H9 (cell line): ENCODE measurements around the gene UNC50. TPM values are rescaled to one million over a fixed set of nuclear protein-coding genes. Genes with fewer than 3 reads are reported as not detected.
A peak's percentile ranks its signal among the peaks of the same experiment; 100 is the strongest.

ENCODE experiments used
- DNase-seq: peaks from one replicate; pipeline ENCODE4 v3.0.0-alpha.2; 2017
- H2AFZ ChIP-seq: one replicate; pipeline ENCODE4 v1.6.1; 2013; ENCODE audit warnings: mild to moderate bottlenecking, low read length, control low read depth, moderate library complexity
- H2AK5ac ChIP-seq: 2 replicates; pipeline ENCODE4 v1.6.1; 2013; ENCODE audit warnings: low read length, control low read depth, mixed read lengths; ENCODE audit not compliant: insufficient read length
- H2BK120ac ChIP-seq: one replicate; pipeline ENCODE4 v1.6.1; 2013; ENCODE audit warnings: low read depth, mild to moderate bottlenecking, low read length, control low read depth, inconsistent platforms; ENCODE audit not compliant: poor library complexity, severe bottlenecking
- H2BK12ac ChIP-seq: 2 replicates; pipeline ENCODE4 v1.6.1; 2013; ENCODE audit warnings: low read length, control low read depth, mixed read lengths, low read depth; ENCODE audit not compliant: insufficient read length
- H2BK15ac ChIP-seq: 2 replicates; pipeline ENCODE4 v1.6.1; 2013; ENCODE audit warnings: low read depth, low read length, control low read depth
- H2BK20ac ChIP-seq: one replicate; pipeline ENCODE4 v1.6.1; 2013; ENCODE audit warnings: low read depth, mild to moderate bottlenecking, low read length, control low read depth, inconsistent platforms; ENCODE audit not compliant: poor library complexity, severe bottlenecking
- H2BK5ac ChIP-seq: 2 replicates; pipeline ENCODE4 v1.6.1; 2013; ENCODE audit warnings: low read length, control low read depth, mixed read lengths; ENCODE audit not compliant: insufficient read length
- H3K14ac ChIP-seq: 2 replicates; pipeline ENCODE4 v1.6.1; 2013; ENCODE audit warnings: low read length, control low read depth; ENCODE audit not compliant: insufficient read depth
- H3K18ac ChIP-seq: 2 replicates; pipeline ENCODE4 v1.6.1; 2013; ENCODE audit warnings: low read depth, mild to moderate bottlenecking, mixed read lengths, low read length, control low read depth; ENCODE audit not compliant: insufficient read length
- H3K23ac ChIP-seq: 2 replicates; pipeline ENCODE4 v1.6.1; 2013; ENCODE audit warnings: low read length, control low read depth, mixed read lengths, low read depth; ENCODE audit not compliant: insufficient read length
- H3K23me2 ChIP-seq: 2 replicates; pipeline ENCODE4 v1.6.1; 2013; ENCODE audit warnings: low read depth, mild to moderate bottlenecking, mixed read lengths, low read length, control low read depth; ENCODE audit not compliant: insufficient read length, poor library complexity, severe bottlenecking
- H3K27ac ChIP-seq: 2 replicates; pipeline ENCODE4 v1.5.1; 2013; ENCODE audit warnings: low read length, control low read depth, mixed read lengths, low read depth; ENCODE audit not compliant: insufficient read length
- H3K27me3 ChIP-seq: 2 replicates; pipeline ENCODE4 v1.6.1; 2013; ENCODE audit warnings: low read length, control low read depth, inconsistent platforms; ENCODE audit not compliant: insufficient read depth
- H3K4ac ChIP-seq: 2 replicates; pipeline ENCODE4 v1.6.1; 2013; ENCODE audit warnings: low read depth, mild to moderate bottlenecking, control low read depth, inconsistent platforms, low read length, moderate library complexity
- H3K4me1 ChIP-seq: 2 replicates; pipeline ENCODE4 v1.6.1; 2013; ENCODE audit warnings: low read length, control low read depth, inconsistent platforms; ENCODE audit not compliant: insufficient read depth
- H3K4me2 ChIP-seq: 2 replicates; pipeline ENCODE4 v1.6.1; 2013; ENCODE audit warnings: low read length, control low read depth, mixed read lengths; ENCODE audit not compliant: insufficient read length, insufficient read depth
- H3K56ac ChIP-seq: 2 replicates; pipeline ENCODE4 v1.6.1; 2013; ENCODE audit warnings: low read depth, mild to moderate bottlenecking, mixed read lengths, low read length, control low read depth; ENCODE audit not compliant: insufficient read length
- H3K79me1 ChIP-seq: 2 replicates; pipeline ENCODE4 v1.6.1; 2013; ENCODE audit warnings: low read depth, mild to moderate bottlenecking, moderate library complexity, low read length, control low read depth, inconsistent platforms; ENCODE audit not compliant: insufficient read depth, poor library complexity, severe bottlenecking
- H3K79me2 ChIP-seq: 2 replicates; pipeline ENCODE4 v1.6.1; 2013; ENCODE audit warnings: low read length, control low read depth, inconsistent platforms; ENCODE audit not compliant: insufficient read depth
- H3K9ac ChIP-seq: 2 replicates; pipeline ENCODE4 v1.6.1; 2013; ENCODE audit warnings: low read length, control low read depth, mixed read lengths; ENCODE audit not compliant: insufficient read length; ENCODE audit errors: extremely low read depth
- H3K9me3 ChIP-seq: one replicate; pipeline ENCODE4 v1.6.1; 2013; ENCODE audit warnings: low read depth, low read length, inconsistent platforms; ENCODE audit not compliant: control insufficient read depth
- H3T11ph ChIP-seq: one replicate; pipeline ENCODE4 v1.6.1; 2013; ENCODE audit warnings: mild to moderate bottlenecking, low read length, control low read depth, inconsistent platforms
- H4K20me1 ChIP-seq: one replicate; pipeline ENCODE4 v1.6.1; 2013; ENCODE audit not compliant: control insufficient read depth, insufficient read length, insufficient read depth
- H4K5ac ChIP-seq: 2 replicates; pipeline ENCODE4 v1.6.1; 2013; ENCODE audit warnings: low read depth, mild to moderate bottlenecking, mixed read lengths, low read length, control low read depth; ENCODE audit not compliant: insufficient read length
- H4K8ac ChIP-seq: replicated peaks from 2 replicates; pipeline ENCODE4 v1.6.1; 2013; ENCODE audit warnings: low read length, control low read depth, mixed read lengths, low read depth; ENCODE audit not compliant: insufficient read length
- H4K91ac ChIP-seq: 2 replicates; pipeline ENCODE4 v1.6.1; 2013; ENCODE audit warnings: low read depth, mild to moderate bottlenecking, moderate library complexity, mixed read lengths, low read length, control low read depth; ENCODE audit not compliant: insufficient read length
- H3K27ac Mint-ChIP-seq, 3 experiments: 2 replicates in 2 of 3; 3 replicates in 1 of 3; pipeline ENCODE4 v1.8.0; 2020 to 2021; ENCODE audit warnings: mixed read lengths in 3 of 3, mild to moderate bottlenecking in 1 of 3, moderate library complexity in 1 of 3
- H3K27me3 Mint-ChIP-seq: 2 replicates; pipeline ENCODE4 v1.8.0; 2021; ENCODE audit warnings: low read depth, mild to moderate bottlenecking, moderate library complexity, mixed read lengths
- H3K36me3 Mint-ChIP-seq, 3 experiments: 2 replicates in 2 of 3; 3 replicates in 1 of 3; pipeline ENCODE4 v1.8.0; 2020 to 2021; ENCODE audit warnings: low read depth in 3 of 3, mixed read lengths in 3 of 3; ENCODE audit not compliant: insufficient read depth in 1 of 3
- H3K4me1 Mint-ChIP-seq, 2 experiments: 2 replicates each; pipeline ENCODE4 v1.8.0; 2020; ENCODE audit warnings: mixed read lengths in 2 of 2
- H3K4me3 Mint-ChIP-seq, 2 experiments: 2 replicates in 1 of 2; 3 replicates in 1 of 2; pipeline ENCODE4 v1.8.0; 2020 to 2021; ENCODE audit warnings: mild to moderate bottlenecking in 2 of 2, mixed read lengths in 2 of 2, moderate library complexity in 1 of 2
- H3K9me3 Mint-ChIP-seq, 2 experiments: 2 replicates in 1 of 2; 3 replicates in 1 of 2; pipeline ENCODE4 v1.8.0; 2020; ENCODE audit warnings: mild to moderate bottlenecking in 2 of 2, mixed read lengths in 2 of 2, moderate library complexity in 1 of 2
- WGBS: extraction: QIAGEN DNeasy Blood & Tissue Kit; methylation state at CpG from one replicate; pipeline ENCODE4 v1.1.7; 2013; ENCODE audit warnings: missing lambda C conversion rate, low lambda C conversion rate, mixed read lengths; ENCODE audit not compliant: insufficient read length; ENCODE audit errors: extremely low coverage; 5-methylcytosine and 5-hydroxymethylcytosine counted together
- total RNA-seq: library from RNA; stranded (reverse); gene quantifications from 2 replicates; pipeline ENCODE4 v1.2.1, GENCODE V29; 2021
- TF ChIP-seq, protein P1 (sequence below): fragments of 200-600 bp; sonication (generic); conservative IDR thresholded peaks from 3 replicates; pipeline ENCODE4 v1.8.0; 2021; ENCODE audit warnings: antibody characterized with exemption, mild to moderate bottlenecking

Gene UNC50
- total RNA-seq, 1 experiment from 2014 or later, result 35.4 TPM

DNA sequence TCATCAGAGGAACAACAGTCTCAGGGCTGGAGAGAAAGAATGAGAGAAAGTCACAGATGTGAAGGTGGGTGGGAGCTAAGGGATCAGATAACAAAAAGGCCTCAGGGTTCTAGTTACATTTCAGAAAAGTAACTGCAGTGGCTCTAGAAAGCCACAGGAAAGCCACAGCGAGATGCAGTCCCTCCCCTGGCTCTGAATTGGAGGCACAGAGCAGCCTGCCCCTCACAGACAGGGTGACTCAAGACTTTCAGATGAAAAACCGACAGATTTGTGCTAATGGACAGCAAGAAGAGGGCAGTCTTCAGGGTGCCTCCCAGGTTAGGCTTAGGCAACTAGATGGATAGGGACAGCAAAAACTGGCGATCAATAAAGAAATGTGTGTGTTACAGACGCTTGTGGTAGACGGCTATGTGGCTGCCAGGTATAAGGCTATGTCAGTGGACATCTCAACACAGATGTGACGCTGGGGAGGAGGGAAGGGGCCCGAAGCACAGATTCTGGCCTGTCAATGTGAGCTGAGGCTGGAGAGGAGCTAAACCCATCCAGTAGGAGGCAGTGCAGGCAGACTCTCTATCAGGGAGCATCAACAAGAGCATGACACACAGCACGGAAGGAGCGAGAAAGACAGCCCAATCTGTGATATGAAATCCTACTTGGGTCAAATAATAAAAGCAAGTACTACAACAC lies 26.2 kb downstream of the UNC50 start:
- Histone ChIP-seq H4K20me1 (no peaks in the 10 kb centered on the region), H3K4ac (no peak overlapping the region), H3K23ac (no peak overlapping the region), H3K56ac (no peak overlapping the region), H3K9ac (no peak overlapping the region), H3K23me2 (no peaks in the 10 kb centered on the region), H2BK120ac (no peak overlapping the region), H4K91ac (no peak overlapping the region), H3K79me1 (no peaks in the 10 kb centered on the region), H2AFZ (no peak overlapping the region), H3K27me3 (no peaks in the 10 kb centered on the region), H3K27ac (no peak overlapping the region), H3T11ph (no peak overlapping the region), H3K18ac (no peak overlapping the region), H4K8ac (no peak overlapping the region), H2BK20ac (no peak overlapping the region), H4K5ac (no peak overlapping the region), H3K4me1 (no peaks in the 10 kb centered on the region; the same call in 1 of the 2 replicates), H2AK5ac (no peak overlapping the region), H3K79me2 (no peaks in the 10 kb centered on the region), H2BK5ac (no peak overlapping the region), H3K9me3 (no peaks in the 10 kb centered on the region), H3K14ac (no peak overlapping the region), H2BK15ac (no peak overlapping the region), H3K4me2 (no peak overlapping the region), H2BK12ac (no peak overlapping the region)
- peak; percentile 78 for DNase-seq
- peaks cover 11% of the 10 kb centered on the region in 2 experiments for H3K4me1 Mint-ChIP-seq
- no peaks in the 10 kb centered on the region for H3K36me3 Mint-ChIP-seq
- peak overlapping the region; percentile 5 to 34 (median 7); a peak in 3 of 7 replicates for H3K27ac Mint-ChIP-seq
- no peaks in the 10 kb centered on the region; the same call in none of the 2 replicates for H3K27me3 Mint-ChIP-seq
- TF ChIP-seq, protein P1, sequence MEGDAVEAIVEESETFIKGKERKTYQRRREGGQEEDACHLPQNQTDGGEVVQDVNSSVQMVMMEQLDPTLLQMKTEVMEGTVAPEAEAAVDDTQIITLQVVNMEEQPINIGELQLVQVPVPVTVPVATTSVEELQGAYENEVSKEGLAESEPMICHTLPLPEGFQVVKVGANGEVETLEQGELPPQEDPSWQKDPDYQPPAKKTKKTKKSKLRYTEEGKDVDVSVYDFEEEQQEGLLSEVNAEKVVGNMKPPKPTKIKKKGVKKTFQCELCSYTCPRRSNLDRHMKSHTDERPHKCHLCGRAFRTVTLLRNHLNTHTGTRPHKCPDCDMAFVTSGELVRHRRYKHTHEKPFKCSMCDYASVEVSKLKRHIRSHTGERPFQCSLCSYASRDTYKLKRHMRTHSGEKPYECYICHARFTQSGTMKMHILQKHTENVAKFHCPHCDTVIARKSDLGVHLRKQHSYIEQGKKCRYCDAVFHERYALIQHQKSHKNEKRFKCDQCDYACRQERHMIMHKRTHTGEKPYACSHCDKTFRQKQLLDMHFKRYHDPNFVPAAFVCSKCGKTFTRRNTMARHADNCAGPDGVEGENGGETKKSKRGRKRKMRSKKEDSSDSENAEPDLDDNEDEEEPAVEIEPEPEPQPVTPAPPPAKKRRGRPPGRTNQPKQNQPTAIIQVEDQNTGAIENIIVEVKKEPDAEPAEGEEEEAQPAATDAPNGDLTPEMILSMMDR, result peak; percentile 79
- H3K9me3 Mint-ChIP-seq, result no peaks in the 10 kb centered on the region
- no peak overlapping the region for H3K4me3 Mint-ChIP-seq
- WGBS, result no CpG with 5 or more reads among the region's 9 CpGs
